Fibroblast of villous mesenchyme (primary cell): Measurements from ENCODE around the gene INPP4B. TPM values are rescaled to one million over a fixed set of nuclear protein-coding genes. Genes with fewer than 3 reads are reported as not detected.
A peak's percentile ranks its signal among the peaks of the same experiment; 100 is the strongest.

Experiments
- DNase-seq: peaks from one replicate; pipeline ENCODE4 v3.0.0-alpha.2; 2010; ENCODE audit warnings: low read depth
- H3K4me3 ChIP-seq: 2 replicates; pipeline ENCODE4 v1.5.1; 2011; ENCODE audit warnings: low read depth, mild to moderate bottlenecking, low read length
- total RNA-seq: library from RNA; depleted of rRNA; stranded (reverse); fragments of >200 nt; gene quantifications from 2 replicates; pipeline ENCODE4 v1.2.3, GENCODE V29; 2012
- TF ChIP-seq, protein P1 (sequence below): IDR thresholded peaks from 2 replicates; pipeline ENCODE4 v1.5.1; 2012; ENCODE audit warnings: low read depth, mild to moderate bottlenecking, low read length; ENCODE audit not compliant: insufficient read depth

INPP4B gene
- total RNA-seq, 1 donor: 64.3 TPM

DNA sequence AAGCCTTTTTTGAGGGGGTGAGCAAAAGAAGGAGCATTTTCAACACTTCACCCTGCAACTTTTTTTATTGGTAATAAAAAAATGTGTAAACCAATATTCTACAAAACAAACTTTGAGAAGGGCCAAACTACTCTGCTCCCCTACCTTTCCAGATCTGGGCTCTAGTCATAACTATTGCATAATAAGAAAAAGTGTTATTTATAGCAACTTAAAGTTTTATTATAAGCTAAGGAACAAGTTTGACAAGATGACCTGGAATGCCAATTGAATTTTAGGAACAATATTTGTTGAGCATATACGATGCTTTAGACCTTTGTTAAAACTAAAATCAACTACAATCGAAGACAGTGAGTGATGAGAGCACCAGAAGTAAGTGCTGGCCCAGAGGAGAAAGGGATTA, 800.1 kb downstream of the INPP4B start:
- no peak for DNase-seq
- TF ChIP-seq, protein P1, sequence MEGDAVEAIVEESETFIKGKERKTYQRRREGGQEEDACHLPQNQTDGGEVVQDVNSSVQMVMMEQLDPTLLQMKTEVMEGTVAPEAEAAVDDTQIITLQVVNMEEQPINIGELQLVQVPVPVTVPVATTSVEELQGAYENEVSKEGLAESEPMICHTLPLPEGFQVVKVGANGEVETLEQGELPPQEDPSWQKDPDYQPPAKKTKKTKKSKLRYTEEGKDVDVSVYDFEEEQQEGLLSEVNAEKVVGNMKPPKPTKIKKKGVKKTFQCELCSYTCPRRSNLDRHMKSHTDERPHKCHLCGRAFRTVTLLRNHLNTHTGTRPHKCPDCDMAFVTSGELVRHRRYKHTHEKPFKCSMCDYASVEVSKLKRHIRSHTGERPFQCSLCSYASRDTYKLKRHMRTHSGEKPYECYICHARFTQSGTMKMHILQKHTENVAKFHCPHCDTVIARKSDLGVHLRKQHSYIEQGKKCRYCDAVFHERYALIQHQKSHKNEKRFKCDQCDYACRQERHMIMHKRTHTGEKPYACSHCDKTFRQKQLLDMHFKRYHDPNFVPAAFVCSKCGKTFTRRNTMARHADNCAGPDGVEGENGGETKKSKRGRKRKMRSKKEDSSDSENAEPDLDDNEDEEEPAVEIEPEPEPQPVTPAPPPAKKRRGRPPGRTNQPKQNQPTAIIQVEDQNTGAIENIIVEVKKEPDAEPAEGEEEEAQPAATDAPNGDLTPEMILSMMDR: no peak
- H3K4me3 ChIP-seq: no peak overlapping the region

GRCh38 chr4:142044271-142044670, 801.8 kb downstream of the INPP4B start:
- no peak overlapping the region for H3K4me3 ChIP-seq
- TF ChIP-seq, protein P1: no peak
- DNase-seq: peak; percentile 16

DNA sequence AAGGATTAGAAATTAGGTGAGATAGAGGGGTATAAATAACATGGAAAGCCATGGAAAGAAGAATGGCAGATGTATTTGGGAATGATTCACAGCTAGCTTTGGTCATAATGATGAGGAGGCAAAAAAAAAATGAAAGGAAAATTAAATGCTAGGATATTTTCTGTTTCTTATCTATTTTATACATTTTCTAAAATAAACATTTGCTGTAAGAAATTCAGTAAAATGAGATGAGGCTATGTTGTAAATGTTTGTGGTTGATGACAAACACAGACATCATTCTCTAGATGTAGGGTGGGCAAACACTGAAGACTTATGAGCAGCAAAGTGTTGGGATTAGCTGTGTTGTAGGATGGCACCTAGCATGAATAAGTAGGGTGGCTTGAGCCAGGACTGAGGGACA, 802.6 kb downstream of the INPP4B start:
- peak; percentile 8 for DNase-seq
- no peak overlapping the region for H3K4me3 ChIP-seq
- TF ChIP-seq, protein P1: no peak

GRCh38 chr4:142041788-142042187, 804.3 kb downstream of the INPP4B start:
- TF ChIP-seq, protein P1: no peak
- no peak overlapping the region for H3K4me3 ChIP-seq

GRCh38 chr4:142040043-142040442, 806.1 kb downstream of the INPP4B start:
- H3K4me3 ChIP-seq: no peak overlapping the region
- TF ChIP-seq, protein P1: no peak
- no peak for DNase-seq

More at GRCh38 chr4:142041788-142042187, 804.3 kb downstream of the INPP4B start:
- DNase-seq: no peak

- no peak overlapping the region for H3K4me3 ChIP-seq
- TF ChIP-seq, protein P1: no peak
- peak; percentile 6 for DNase-seq
These were observed 809.1 kb downstream of the INPP4B start for GRCh38 chr4:142036795-142037583.
